Stimulated activated CD4-positive, alpha-beta T cell treated with anti-CD3 and anti-CD28 coated beads, Interleukin-15, amount 100 ng/mL, for 24 hours (primary cell): Measurements from ENCODE around the gene RPS6KA1.
A peak's percentile ranks its signal among the peaks of the same experiment; 100 is the strongest.
"Not testable (repeated sequence)": the region's sequence is repeated elsewhere in the genome, so short reads cannot be mapped to it uniquely, and the experiment has no call there.

Source experiments
- DNase-seq: peaks from one replicate; pipeline ENCODE4 v3.0.0-alpha.2; 2020

Gene RPS6KA1

GRCh38 chr1:26529655-26530409 lies at the start of gene RPS6KA1:
Gene RPS6KA1, plus strand, starts transcription at chr1:26529761. Its CDS starts 160 bp downstream, at chr1:26529921.
- DNase-seq, result peak; percentile 74

- no peak for DNase-seq
Observed at GRCh38 chr1:26482921-26483320, 46.6 kb upstream of the RPS6KA1 start.

- no peak for DNase-seq
Observed at GRCh38 chr1:26483980-26484379, 45.6 kb upstream of the RPS6KA1 start.

GRCh38 chr1:26490155-26490554 lies 39.4 kb upstream of the RPS6KA1 start:
- no peak for DNase-seq

GRCh38 chr1:26493267-26493666 lies 36.3 kb upstream of the RPS6KA1 start:
- DNase-seq, result no peak

GRCh38 chr1:26493938-26494337 lies 35.6 kb upstream of the RPS6KA1 start:
- DNase-seq, result no peak

GRCh38 chr1:26496861-26497260 lies 32.7 kb upstream of the RPS6KA1 start:
- no peak for DNase-seq

GRCh38 chr1:26498894-26499293 lies 30.7 kb upstream of the RPS6KA1 start:
- DNase-seq, result no peak

GRCh38 chr1:26500488-26501175 lies 28.9 kb upstream of the RPS6KA1 start:
- peak; percentile 94 for DNase-seq

GRCh38 chr1:26510711-26511110 lies 18.9 kb upstream of the RPS6KA1 start:
- not testable (repeated sequence) for DNase-seq

- not testable (repeated sequence) for DNase-seq
Observed at GRCh38 chr1:26515836-26516235, 13.7 kb upstream of the RPS6KA1 start.

GRCh38 chr1:26516987-26517765 lies 12.4 kb upstream of the RPS6KA1 start:
- no peak for DNase-seq

- DNase-seq, result no peak
Observed at GRCh38 chr1:26517766-26518049, 11.9 kb upstream of the RPS6KA1 start.

- no peak for DNase-seq
Observed at GRCh38 chr1:26518355-26518754, 11.2 kb upstream of the RPS6KA1 start.

- no peak for DNase-seq
Observed at GRCh38 chr1:26520339-26520738, 9.2 kb upstream of the RPS6KA1 start.

- DNase-seq, result no peak
Observed at GRCh38 chr1:26521669-26522030, 7.9 kb upstream of the RPS6KA1 start.

GRCh38 chr1:26522073-26522472 lies 7.5 kb upstream of the RPS6KA1 start:
- DNase-seq, result no peak

GRCh38 chr1:26524181-26524580 lies 5.4 kb upstream of the RPS6KA1 start:
- DNase-seq, result no peak

- DNase-seq, result no peak
Observed at GRCh38 chr1:26526287-26526686, 3.3 kb upstream of the RPS6KA1 start.

- no peak for DNase-seq
Observed at GRCh38 chr1:26529405-26529654, 231 bp upstream of the RPS6KA1 start.

GRCh38 chr1:26530410-26530894 lies 891 bp downstream of the RPS6KA1 start:
- DNase-seq, result no peak

GRCh38 chr1:26530895-26531598 lies 1.5 kb downstream of the RPS6KA1 start:
- peak; percentile 25 for DNase-seq

GRCh38 chr1:26531651-26532131 lies 2.1 kb downstream of the RPS6KA1 start:
- DNase-seq, result no peak
